Esophagus muscularis mucosa (tissue), 3 donors: ENCODE measurements around the gene TPPP.

Experiments used
- CTCF ChIP-seq, 3 experiments: fragments of 200-600 bp in 2 of 3; fragments of 450-650 bp in 1 of 3; sonication (generic) in 2 of 3; IDR thresholded peaks; one replicate each; pipeline ENCODE4 v1.5.1; 2017 to 2019; ENCODE audit warnings: antibody characterized with exemption in 3 of 3, mild to moderate bottlenecking in 2 of 3, moderate library complexity in 1 of 3
- POLR2AphosphoS5 ChIP-seq, 2 donors: sonication (generic); formaldehyde crosslinking; IDR thresholded peaks; one replicate each; pipeline ENCODE4 v1.6.1; 2017; ENCODE audit warnings: antibody characterized with exemption in 2 of 2

GRCh38 chr5:620152-620551 is 73.0 kb downstream of the TPPP start:
- TF ChIP-seq CTCF (IDR thresholded peaks at IDR 0.05) (no peak), POLR2AphosphoS5 (IDR thresholded peaks at IDR 0.05) (no peak)
